Measurements from ENCODE around the gene BAIAP3. TPM values are rescaled to one million over a fixed set of nuclear protein-coding genes. Genes with fewer than 3 reads are reported as not detected.

BAIAP3 gene
- total RNA-seq, 1 donor from 2014 or later, result 6.5 TPM

- DNase-seq (ENCODE audit: low spot score), result no peak
- no peak overlapping the region for H3K4me3 Mint-ChIP-seq (ENCODE audit: unreplicated experiment)
- H3K9me3 Mint-ChIP-seq (ENCODE audit: unreplicated experiment), result no peaks in the 10 kb centered on the region
- H3K36me3 Mint-ChIP-seq (ENCODE audit: low read depth, unreplicated experiment), result peaks cover 7% of the 10 kb centered on the region
- H3K27ac Mint-ChIP-seq (ENCODE audit: unreplicated experiment), result no peak overlapping the region
- H3K27me3 Mint-ChIP-seq (ENCODE audit: unreplicated experiment), result peaks cover 20% of the 10 kb centered on the region
- H3K4me1 Mint-ChIP-seq (ENCODE audit: unreplicated experiment), result peaks cover 14% of the 10 kb centered on the region
- TF ChIP-seq CTCF (IDR thresholded peaks at IDR 0.05; ENCODE audit: unreplicated experiment), result no peak
Observed at GRCh38 chr16:1345651-1346421, 12.4 kb downstream of the BAIAP3 start.

- H3K4me3 Mint-ChIP-seq (ENCODE audit: unreplicated experiment), result no peak overlapping the region
- no peak for DNase-seq (ENCODE audit: low spot score)
- H3K27ac Mint-ChIP-seq (ENCODE audit: unreplicated experiment), result no peak overlapping the region
- H3K9me3 Mint-ChIP-seq (ENCODE audit: unreplicated experiment), result no peaks in the 10 kb centered on the region
- peaks cover 17% of the 10 kb centered on the region for H3K4me1 Mint-ChIP-seq (ENCODE audit: unreplicated experiment)
- no peak for TF ChIP-seq CTCF (IDR thresholded peaks at IDR 0.05; ENCODE audit: unreplicated experiment)
- H3K27me3 Mint-ChIP-seq (ENCODE audit: unreplicated experiment), result peaks cover 24% of the 10 kb centered on the region
- peaks cover 7% of the 10 kb centered on the region for H3K36me3 Mint-ChIP-seq (ENCODE audit: low read depth, unreplicated experiment)
Observed at GRCh38 chr16:1346422-1347285, 13.2 kb downstream of the BAIAP3 start.

- peaks cover 9% of the 10 kb centered on the region for H3K36me3 Mint-ChIP-seq (ENCODE audit: low read depth, unreplicated experiment)
- H3K4me1 Mint-ChIP-seq (ENCODE audit: unreplicated experiment), result peaks cover 20% of the 10 kb centered on the region
- DNase-seq (ENCODE audit: low spot score), result no peak
- H3K4me3 Mint-ChIP-seq (ENCODE audit: unreplicated experiment), result no peak overlapping the region
- H3K27ac Mint-ChIP-seq (ENCODE audit: unreplicated experiment), result no peak overlapping the region
- TF ChIP-seq CTCF (IDR thresholded peaks at IDR 0.05; ENCODE audit: unreplicated experiment), result no peak
- H3K27me3 Mint-ChIP-seq (ENCODE audit: unreplicated experiment), result peaks cover 27% of the 10 kb centered on the region
- H3K9me3 Mint-ChIP-seq (ENCODE audit: unreplicated experiment), result no peaks in the 10 kb centered on the region
Observed at GRCh38 chr16:1347286-1347855, 13.9 kb downstream of the BAIAP3 start.

GRCh38 chr16:1347962-1348361 is 14.5 kb downstream of the BAIAP3 start:
- H3K4me3 Mint-ChIP-seq (ENCODE audit: unreplicated experiment), result no peak overlapping the region
- H3K4me1 Mint-ChIP-seq (ENCODE audit: unreplicated experiment), result peaks cover 24% of the 10 kb centered on the region
- H3K27ac Mint-ChIP-seq (ENCODE audit: unreplicated experiment), result no peak overlapping the region
- no peak for DNase-seq (ENCODE audit: low spot score)
- H3K9me3 Mint-ChIP-seq (ENCODE audit: unreplicated experiment), result no peaks in the 10 kb centered on the region
- peaks cover 13% of the 10 kb centered on the region for H3K36me3 Mint-ChIP-seq (ENCODE audit: low read depth, unreplicated experiment)
- peaks cover 31% of the 10 kb centered on the region for H3K27me3 Mint-ChIP-seq (ENCODE audit: unreplicated experiment)
- no peak for TF ChIP-seq CTCF (IDR thresholded peaks at IDR 0.05; ENCODE audit: unreplicated experiment)
